ENCODE results near the gene GPX3. TPM values are rescaled to one million over a fixed set of nuclear protein-coding genes. Genes with fewer than 3 reads are reported as not detected.

GPX3 gene
- total and polyA plus RNA-seq, 2 of the 13 experiments (the other 11 are each of a cell fraction or from before 2014, with no cell fraction given) = 33.8 to 1,892 TPM

DNA sequence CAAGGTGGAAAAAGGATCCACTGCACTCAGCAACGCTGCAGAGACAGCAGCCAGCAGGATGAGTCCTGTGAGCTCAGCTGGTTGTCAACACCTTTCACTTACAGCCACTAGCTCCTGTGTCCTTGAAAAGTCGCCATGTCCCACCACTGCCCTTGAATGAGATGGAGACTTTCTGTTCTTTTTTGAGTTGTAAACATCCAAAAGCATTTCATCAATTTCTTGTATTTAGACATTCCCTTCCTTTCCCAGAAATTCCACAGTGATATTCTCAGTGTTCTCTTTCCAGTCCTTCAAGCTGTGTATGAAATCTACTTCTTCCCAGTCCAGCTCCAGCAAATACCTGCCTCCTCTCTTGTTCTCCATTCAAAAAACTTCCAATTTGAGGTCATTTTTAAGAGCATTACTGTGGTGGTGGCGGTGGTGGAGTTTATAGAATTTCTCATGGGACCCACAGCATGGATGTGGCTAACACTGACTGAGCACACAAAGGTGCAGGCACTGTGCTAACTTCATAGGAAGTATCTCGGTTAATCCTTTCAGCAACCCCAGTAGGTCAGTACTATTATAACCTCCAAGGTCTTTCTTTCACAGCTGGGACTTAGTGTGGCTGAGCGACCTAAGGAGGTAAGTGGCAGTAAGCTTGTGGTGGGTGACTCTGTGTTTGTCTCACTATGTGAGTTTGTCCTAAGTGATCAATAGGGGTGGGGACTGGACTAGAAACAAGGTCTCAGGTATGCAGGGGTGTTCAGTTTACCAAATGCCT is 15.0 kb upstream of the GPX3 start (continued):
- TF ChIP-seq PHF21A (CRISPR knock-in tag; IDR thresholded peaks at IDR 0.05) (no peak), NCOA2 (CRISPR knock-in tag; IDR thresholded peaks at IDR 0.05) (no peak; the same call in 1 of the 2 replicates), REXO4 (CRISPR knock-in tag; IDR thresholded peaks at IDR 0.05; ENCODE audit: borderline replicate concordance) (no peak), SMC3 (IDR thresholded peaks at IDR 0.05; ENCODE audit: low read length) (no peak), KLF6 (CRISPR knock-in tag; IDR thresholded peaks at IDR 0.05) (no peak)

DNA sequence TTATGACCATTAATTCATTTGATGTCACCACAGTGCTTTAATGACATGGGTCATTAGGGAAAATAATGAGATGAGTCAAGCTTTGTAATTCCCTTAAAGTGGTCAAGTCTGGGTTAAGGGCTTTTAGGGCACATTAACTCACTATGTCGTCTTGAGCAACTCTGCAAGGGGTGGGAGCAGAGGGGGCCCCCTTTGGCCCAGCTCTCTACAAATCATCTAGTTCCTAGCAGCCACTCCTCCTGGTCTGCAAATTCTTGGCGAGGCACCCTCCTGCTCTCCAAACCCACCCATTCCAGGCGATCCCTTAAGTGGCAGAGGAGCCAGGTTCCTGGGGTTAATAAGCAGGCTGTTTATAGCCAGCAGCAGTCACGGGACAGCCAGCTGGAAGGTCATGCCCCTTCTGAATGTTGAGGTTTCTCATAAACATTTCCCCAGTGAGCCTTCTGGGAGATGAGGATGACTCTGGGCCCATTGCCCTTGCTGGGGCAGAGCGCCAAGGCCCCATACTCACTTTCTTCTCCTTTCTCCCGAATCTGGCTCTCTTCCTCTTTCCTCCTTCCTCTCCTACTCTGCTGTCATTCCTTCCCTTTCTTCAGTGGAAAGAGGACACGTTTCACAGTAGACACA is 14.3 kb upstream of the GPX3 start:
- BruUV-seq (replicated peaks) = no TSS peak
- Histone ChIP-seq H3K36me3 (replicated peaks in 1 of 2; ENCODE audit: control insufficient read depth in 1 of 2, insufficient read depth in 2 of 2, low read length in 2 of 2) (no peaks in the 10 kb centered on the region), H3K4me3 (replicated peaks in 1 of 3; ENCODE audit: insufficient read depth in 1 of 3, low read depth in 2 of 3, low read length in 3 of 3) (peak overlapping the region in 1 of 3 experiments; percentile 40; a peak in 3 of 6 replicates), H2AFZ (ENCODE audit: low read length) (no peak overlapping the region), H3K27me3 (ENCODE audit: control insufficient read depth in 1 of 2, insufficient read depth in 2 of 2, low read length in 2 of 2) (no peaks in the 10 kb centered on the region), H3K79me2 (ENCODE audit: insufficient read depth, low read length) (no peaks in the 10 kb centered on the region), H3K4me2 (ENCODE audit: low read depth, low read length) (peak overlapping the region; percentile 70), H3K9me3 (ENCODE audit: low read length) (no peaks in the 10 kb centered on the region), H4K20me1 (ENCODE audit: insufficient read depth, low read length) (no peaks in the 10 kb centered on the region), H3K27ac (ENCODE audit: extremely low read length, insufficient read depth, low read length) (peak overlapping the region; percentile 68), H3K4me1 (ENCODE audit: insufficient read depth, low read length) (peaks cover 82% of the 10 kb centered on the region), H3K9ac (ENCODE audit: insufficient read depth, low read depth, low read length) (no peak overlapping the region; the same call in 1 of the 2 replicates)
- peak; percentile 9; the same call in 2 of the 3 replicates for ATAC-seq
- WGBS (ENCODE audit: low lambda C conversion rate) = 33% methylated on average over 6 of the region's 7 CpGs
- intact Hi-C loops (cut with micrococcal nuclease; ENCODE audit: unreplicated experiment) (loop anchor here (1.0 to 10.0 kb wide), 2 partner anchors 14 to 219 kb away; partner anchors contain the start of genes CCDC69 and GPX3), in situ Hi-C loops (cut with HindIII; ENCODE audit: extremely low pct_ligation_motif_present, low pct_unique_long_range_greater_than_20kb) (loop anchor here (5.0 kb wide), 1 partner anchor 41 kb away; no protein-coding TSS in a partner anchor)
- ChIA-PET CTCF (ENCODE audit: low intra/inter-chr PET ratio, low total read pairs) (no interaction called here), POLR2A (interaction anchor here (1.8 to 3.3 kb wide), 2 partner anchors 10 to 15 kb away, joined by 4 to 31 read pairs; partner anchors contain the start of gene GPX3)
- FAIRE-seq = no peak
- DNase-seq (ENCODE audit: low spot score) = no peak
- TF ChIP-seq ZNF766 (CRISPR knock-in tag; IDR thresholded peaks at IDR 0.05; ENCODE audit: borderline replicate concordance) = 0 out of 2 replicates have a peak, but pooled peaks have one; percentile 1
- TF ChIP-seq ZSCAN25 (CRISPR knock-in tag; IDR thresholded peaks at IDR 0.05) = no peak
- no peak for TF ChIP-seq RFXAP (CRISPR knock-in tag; IDR thresholded peaks at IDR 0.05; ENCODE audit: borderline replicate concordance)
- TF ChIP-seq CREB1 (IDR thresholded peaks at IDR 0.05) = no peak
- TF ChIP-seq CREB1 (CRISPR knock-in tag; IDR thresholded peaks at IDR 0.05) = no peak
- no peak for TF ChIP-seq SNRNP70 (IDR thresholded peaks at IDR 0.05; ENCODE audit: low read depth, low read length)
- TF ChIP-seq, protein P1, sequence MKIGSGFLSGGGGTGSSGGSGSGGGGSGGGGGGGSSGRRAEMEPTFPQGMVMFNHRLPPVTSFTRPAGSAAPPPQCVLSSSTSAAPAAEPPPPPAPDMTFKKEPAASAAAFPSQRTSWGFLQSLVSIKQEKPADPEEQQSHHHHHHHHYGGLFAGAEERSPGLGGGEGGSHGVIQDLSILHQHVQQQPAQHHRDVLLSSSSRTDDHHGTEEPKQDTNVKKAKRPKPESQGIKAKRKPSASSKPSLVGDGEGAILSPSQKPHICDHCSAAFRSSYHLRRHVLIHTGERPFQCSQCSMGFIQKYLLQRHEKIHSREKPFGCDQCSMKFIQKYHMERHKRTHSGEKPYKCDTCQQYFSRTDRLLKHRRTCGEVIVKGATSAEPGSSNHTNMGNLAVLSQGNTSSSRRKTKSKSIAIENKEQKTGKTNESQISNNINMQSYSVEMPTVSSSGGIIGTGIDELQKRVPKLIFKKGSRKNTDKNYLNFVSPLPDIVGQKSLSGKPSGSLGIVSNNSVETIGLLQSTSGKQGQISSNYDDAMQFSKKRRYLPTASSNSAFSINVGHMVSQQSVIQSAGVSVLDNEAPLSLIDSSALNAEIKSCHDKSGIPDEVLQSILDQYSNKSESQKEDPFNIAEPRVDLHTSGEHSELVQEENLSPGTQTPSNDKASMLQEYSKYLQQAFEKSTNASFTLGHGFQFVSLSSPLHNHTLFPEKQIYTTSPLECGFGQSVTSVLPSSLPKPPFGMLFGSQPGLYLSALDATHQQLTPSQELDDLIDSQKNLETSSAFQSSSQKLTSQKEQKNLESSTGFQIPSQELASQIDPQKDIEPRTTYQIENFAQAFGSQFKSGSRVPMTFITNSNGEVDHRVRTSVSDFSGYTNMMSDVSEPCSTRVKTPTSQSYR (CRISPR knock-in tag; IDR thresholded peaks at IDR 0.05; ENCODE audit: borderline replicate concordance) = no peak
- TF ChIP-seq, protein P2, sequence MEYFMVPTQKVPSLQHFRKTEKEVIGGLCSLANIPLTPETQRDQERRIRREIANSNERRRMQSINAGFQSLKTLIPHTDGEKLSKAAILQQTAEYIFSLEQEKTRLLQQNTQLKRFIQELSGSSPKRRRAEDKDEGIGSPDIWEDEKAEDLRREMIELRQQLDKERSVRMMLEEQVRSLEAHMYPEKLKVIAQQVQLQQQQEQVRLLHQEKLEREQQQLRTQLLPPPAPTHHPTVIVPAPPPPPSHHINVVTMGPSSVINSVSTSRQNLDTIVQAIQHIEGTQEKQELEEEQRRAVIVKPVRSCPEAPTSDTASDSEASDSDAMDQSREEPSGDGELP (IDR thresholded peaks at IDR 0.05; ENCODE audit: borderline replicate concordance, low read depth) = peak; percentile 70; the same call in 1 of the 2 replicates
- no peak for TF ChIP-seq ZBTB21 (CRISPR knock-in tag; IDR thresholded peaks at IDR 0.05)
- TF ChIP-seq ARNTL (CRISPR knock-in tag; IDR thresholded peaks at IDR 0.05) = no peak
- 0 out of 2 replicates have a peak, but pooled peaks have one; percentile 23 for TF ChIP-seq ZNF652 (CRISPR knock-in tag; IDR thresholded peaks at IDR 0.05; ENCODE audit: borderline replicate concordance, low read depth)
- 0 out of 2 replicates have a peak, but pooled peaks have one; percentile 10 for TF ChIP-seq ZNF605 (CRISPR knock-in tag; IDR thresholded peaks at IDR 0.05)
- TF ChIP-seq ZMYM3 (CRISPR knock-in tag; IDR thresholded peaks at IDR 0.05) = no peak; the same call in 1 of the 2 replicates
- TF ChIP-seq ZFP37 (CRISPR knock-in tag; IDR thresholded peaks at IDR 0.05; ENCODE audit: borderline replicate concordance) = no peak
- TF ChIP-seq NFKBIZ (CRISPR knock-in tag; IDR thresholded peaks at IDR 0.05) = no peak
